Pons (tissue), 1 donor: ENCODE measurements around the gene PTPN7.
"Not testable (repeated sequence)": the region's sequence is repeated elsewhere in the genome, so short reads cannot be mapped to it uniquely, and the experiment has no call there.

Experiments used
- DNase-seq: peaks from one replicate; pipeline ENCODE4 v3.0.0-alpha.2; 2016; ENCODE audit warnings: low spot score

Gene PTPN7

DNA sequence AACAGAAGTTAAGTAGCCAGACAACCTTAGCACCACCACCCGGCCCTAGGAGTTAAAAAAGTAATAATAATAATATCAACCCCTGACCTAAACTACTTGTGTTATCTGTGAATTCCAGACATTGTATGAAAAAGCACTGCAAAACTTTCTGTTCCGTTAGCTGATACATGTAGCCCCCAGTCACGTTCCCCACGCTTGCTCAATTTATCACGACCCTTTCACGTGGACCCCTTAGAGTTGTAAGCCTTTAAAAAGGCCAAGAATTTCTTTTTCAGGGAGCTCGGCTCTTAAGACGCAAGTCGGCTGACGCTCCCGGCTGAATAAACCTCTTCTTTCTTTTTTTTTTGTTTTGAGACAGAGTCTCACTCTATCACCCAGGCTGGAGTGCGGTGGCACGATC is 6.7 kb upstream of the PTPN7 start:
- DNase-seq: not testable (repeated sequence)

GRCh38 chr1:202165942-202166843 is 5.8 kb upstream of the PTPN7 start:
- no peak for DNase-seq

DNA sequence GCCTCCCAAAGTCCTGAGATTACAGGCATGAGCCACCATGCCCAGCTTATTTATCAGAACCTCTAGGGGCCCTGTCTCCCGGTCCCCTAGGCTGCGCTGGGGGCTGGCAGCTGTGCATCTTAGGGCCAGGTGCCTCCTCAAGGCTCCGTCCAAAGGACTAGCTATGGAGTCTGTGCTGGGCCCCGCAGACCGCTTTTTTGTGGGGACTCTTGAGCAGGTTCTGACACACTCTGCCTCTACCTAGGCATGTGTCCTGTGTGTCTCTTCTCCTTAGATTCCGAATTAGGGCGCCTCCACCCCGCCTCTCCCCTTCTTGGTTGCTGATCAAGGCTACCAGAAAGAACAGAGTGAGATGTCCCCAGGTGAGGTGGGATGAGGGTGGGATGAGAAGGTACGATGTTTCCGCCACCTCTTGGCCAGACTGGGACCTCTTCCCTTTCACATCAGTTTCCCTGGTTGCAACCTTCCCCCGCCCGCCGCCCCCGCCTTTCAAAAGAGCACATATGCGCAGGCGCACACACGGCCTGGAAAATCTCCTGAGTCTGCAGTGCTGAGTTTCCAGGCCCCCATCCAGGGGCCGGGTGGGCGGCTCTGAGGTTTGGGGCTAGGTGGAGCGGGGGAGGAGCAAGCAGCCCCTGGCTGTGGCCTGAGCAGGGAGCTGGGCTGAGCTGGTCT is 5.0 kb upstream of the PTPN7 start:
- DNase-seq: no peak

- no peak for DNase-seq
Measured at GRCh38 chr1:202164271-202165037, 4.1 kb upstream of the PTPN7 start.

- DNase-seq: no peak
Measured at GRCh38 chr1:202163281-202164270, 3.2 kb upstream of the PTPN7 start.

DNA sequence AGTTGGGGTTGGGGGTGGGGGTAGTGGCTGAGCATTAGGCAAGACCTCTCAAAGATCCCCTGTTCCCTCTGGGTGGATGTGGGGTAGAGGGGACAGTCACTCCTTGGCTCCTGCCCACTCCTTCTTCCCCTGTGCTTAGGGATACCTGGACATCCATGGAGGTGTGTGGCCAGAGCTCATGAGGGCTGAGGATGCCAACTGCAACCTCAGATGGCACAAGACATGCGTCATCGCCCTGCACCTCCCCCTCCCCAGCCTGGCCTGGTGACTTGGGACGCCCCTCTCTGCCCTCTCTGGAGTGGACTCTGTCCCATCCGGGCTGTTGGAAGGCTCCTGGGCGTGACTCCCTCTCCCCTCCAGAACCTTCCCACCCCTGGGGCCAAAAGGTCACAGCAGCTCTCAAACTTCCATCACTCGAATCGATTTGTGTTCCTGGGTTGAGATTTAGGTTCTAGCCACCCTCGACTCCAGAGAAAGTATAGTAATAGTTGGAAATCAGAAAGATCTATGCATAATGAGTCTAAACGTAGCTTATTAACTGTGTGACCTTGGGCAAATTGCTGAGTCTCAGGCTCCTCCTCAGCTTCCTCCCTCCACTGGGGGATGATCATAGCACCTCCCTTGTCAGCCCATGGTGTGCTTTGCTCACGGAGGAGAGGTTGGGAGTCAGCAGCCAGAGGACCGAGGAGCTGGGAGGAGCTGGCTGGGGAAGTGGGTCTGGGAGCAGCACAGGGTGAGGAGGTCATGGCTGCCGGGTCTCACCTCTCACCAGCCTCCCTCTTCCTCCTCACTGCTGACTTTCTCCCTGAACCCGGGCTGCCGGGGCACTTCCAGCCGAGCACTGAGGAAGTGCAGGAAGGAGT is 2.2 kb upstream of the PTPN7 start:
- DNase-seq: no peak

DNA sequence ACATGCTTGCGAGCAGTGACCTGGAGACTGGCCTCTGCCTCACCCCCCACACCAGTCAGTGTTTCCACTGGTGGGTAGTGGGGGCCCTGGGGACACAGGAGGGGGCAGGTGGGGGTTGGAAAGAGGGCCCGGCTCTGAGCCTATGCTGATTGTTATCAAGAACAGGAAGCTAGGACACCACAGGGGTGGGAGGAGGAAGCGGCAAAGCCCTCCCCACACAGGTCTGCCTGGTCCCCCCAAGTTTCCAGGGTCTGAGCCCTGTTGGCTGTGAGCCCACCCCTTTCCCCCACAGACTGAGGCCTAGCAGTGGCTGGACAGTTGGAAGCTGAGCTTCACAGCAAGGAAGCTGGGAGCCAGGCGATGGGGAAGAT is 1.6 kb upstream of the PTPN7 start:
- DNase-seq: no peak

DNA sequence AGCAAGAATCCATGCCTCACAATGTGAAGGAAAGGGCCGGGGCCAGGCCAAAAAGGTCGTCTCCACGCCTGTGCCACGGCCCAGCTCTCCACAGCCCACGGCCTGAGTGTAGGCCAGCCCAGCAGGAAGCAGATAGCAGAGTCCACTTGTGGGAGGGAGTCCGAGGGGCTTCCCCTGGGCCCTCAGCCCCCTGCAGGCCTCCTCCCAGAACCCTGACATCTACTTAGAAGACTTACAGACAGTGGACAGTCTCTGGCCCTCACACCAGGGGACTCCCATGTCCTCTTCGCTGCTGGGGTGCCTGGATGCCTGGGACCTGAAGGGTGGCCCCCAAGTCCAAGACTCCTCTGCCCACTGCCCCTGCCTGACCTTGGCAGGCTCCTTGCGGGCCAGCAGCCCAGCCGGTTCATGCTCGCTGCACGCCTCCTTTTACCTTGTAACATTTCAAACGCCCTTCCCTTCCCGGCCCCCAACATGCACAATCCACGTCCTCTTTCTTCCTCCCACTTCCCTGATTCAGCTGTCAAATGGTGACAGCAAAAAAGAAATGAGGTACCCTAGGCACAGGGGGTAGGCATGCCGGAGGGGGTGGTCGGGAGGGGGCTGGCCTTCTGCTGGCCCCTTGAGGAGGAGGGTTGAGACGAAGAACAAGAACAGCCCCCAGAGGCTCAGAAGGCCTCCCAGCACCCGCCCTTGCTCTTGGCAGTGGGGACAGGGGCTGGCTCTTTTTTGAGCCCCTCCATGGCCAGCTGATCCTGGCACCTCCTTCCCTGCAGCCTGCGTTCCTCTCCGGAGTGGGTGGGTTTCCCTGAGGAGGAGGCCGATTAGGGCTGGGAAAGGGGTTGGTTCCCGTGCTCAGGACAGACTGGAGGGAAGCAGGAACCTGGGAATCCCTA is 997 bp upstream of the PTPN7 start:
- DNase-seq: no peak

DNA sequence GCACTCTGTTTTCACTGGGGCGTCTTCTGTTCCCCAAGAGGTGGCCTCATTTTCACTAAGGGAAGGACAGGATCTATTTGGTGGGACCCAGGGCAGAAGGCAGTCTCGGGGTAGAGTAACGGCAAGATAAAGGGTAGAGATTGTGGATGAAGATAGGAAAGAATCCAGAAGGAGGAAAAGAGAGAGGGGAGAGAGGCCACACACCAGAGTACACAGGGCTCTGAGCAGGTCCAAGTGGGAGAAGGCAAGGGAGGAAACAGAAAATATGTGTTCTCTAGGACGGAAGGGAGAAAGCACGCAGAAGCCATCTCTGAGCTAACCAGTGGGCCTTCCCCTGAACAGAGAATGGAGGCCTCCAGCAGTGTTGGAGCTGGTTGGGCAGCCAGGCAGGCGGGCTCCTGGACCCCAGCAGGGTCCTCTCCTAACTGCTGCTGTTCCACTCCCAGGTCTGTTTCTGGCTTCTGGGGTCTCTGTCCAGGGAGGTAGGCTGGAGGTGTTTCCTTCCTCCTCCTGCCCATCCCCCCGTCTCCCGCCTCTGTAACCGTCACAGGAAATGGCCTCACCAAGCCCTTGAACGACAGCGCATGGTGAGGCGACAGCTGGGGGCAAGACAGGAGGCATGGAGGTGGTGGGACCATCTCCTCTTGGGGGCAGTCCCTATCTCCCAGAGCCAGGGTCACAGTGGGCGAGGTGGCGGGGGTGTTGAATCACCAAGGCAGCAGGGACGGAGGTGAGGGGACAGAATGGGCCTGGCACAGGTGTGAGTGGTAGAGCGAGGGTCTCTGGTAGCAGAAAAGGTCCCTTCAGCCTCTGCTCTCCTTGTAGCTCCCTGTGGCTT is 649 bp downstream of the PTPN7 start:
- DNase-seq: no peak

GRCh38 chr1:202158810-202159533 is 1.4 kb downstream of the PTPN7 start:
- no peak for DNase-seq

GRCh38 chr1:202157945-202158344 is 2.5 kb downstream of the PTPN7 start:
- no peak for DNase-seq

- no peak for DNase-seq
Measured at GRCh38 chr1:202156590-202156989, 3.8 kb downstream of the PTPN7 start.

DNA sequence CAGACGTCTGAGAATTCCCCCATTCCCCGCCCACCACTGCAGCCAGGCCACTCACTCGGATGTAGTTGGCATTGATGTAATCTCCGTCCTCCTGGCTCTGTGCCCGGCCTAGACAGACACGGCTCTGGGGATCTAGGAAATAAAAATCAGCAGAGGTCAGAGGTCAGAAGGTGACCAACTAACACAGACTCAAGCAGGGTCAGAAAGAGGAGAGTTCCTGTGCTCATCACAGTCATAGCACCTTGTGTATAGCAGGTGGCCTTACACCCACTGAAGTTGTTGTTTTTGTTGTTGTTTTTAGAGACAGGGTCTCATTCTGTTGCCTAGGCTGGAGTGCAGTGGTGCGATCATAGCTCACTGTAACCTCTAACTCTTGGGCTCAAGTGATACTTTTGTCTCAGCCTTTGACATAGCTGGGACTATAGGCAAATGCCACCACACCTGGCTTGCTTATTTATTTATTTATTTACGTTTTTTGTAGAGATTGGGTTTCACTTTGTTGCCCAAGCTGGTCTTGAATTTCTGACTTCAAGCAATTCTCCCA is 4.9 kb downstream of the PTPN7 start:
- no peak for DNase-seq

DNA sequence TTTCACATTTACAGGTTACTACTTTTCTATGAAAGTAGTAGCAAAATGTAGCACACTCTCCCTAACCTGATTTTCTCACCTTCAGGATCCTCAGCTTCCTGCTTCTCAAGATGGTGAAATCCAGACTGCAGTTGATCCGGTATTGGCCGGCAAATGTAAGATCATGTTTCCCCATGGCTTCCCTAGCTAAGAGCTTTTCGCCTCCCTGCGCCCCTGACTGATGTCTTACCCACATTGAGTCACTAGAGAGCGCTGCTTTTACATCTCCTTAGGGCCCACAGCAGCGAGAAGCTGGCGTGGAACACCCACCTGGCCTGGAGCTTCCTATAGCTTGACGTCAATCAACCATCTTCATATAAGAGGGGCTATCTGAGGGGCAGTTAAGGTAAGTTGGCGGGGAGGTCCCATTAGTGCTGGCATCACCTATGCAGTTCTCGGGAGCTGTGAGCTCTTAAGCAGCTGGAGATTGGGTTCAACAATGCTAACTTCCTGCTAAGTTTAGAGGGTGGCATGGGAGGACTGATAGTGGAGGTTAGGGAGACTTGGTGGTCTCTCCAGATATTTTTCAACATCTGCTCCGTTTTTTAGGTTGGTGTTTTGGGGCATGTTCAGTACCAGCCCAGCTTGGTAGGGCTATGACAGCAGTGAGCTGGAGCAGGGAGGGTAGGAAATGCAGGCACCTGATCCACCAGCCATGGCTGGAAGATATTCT is 5.5 kb downstream of the PTPN7 start:
- no peak for DNase-seq

DNA sequence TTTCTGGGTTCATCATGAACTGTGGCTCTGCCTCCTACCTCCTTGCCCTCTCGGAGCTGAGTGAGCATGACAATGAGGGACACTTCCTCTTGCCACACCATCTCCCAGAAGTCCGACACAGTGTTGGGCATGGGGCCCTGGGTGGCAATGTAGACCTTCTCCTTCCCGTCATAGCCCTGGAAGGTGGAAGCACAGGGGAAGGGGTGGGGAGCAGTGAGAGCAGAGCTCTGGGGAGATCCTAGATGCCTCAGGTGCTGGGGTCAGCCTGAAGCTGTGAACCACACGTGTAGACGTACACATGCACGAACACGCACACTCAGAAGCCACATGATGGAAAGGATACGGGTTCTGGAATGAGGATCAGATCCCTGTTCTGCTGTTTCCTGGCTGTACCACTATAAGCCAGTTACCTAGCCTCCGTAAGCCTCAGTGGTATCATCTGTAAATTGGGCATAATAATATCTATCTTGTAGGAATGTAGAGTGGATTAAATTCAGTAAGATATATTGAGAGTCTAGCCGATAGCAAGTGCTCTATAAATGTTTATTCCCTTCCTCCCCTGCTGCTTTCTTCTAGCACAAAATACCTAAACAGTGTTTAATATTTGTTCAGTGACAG is 6.1 kb downstream of the PTPN7 start:
- DNase-seq: no peak

DNA sequence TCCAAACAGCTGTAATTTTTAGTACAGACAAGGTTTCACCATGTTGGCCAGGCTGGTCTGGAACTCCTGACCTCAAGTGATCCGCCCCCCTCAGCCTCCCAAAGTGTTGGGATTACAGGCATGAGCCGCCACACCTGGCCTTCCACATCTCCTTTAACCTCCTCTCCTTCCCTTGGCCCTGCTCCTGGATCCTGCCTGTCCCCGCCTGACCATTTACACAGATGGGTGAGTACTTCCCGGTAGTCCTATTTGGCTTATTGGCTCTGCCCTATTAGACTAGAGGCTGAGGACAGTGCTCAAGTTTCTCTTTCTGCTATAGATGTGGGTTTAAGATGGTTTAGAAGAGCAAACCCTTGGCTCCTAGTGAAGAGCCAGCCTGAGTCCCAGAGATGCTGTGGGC is 7.1 kb downstream of the PTPN7 start:
- DNase-seq: no peak
